ENCODE measurements around the gene ADIPOR2.
"Not testable (repeated sequence)": the region's sequence is repeated elsewhere in the genome, so short reads cannot be mapped to it uniquely, and the experiment has no call there.

ADIPOR2 gene

DNA sequence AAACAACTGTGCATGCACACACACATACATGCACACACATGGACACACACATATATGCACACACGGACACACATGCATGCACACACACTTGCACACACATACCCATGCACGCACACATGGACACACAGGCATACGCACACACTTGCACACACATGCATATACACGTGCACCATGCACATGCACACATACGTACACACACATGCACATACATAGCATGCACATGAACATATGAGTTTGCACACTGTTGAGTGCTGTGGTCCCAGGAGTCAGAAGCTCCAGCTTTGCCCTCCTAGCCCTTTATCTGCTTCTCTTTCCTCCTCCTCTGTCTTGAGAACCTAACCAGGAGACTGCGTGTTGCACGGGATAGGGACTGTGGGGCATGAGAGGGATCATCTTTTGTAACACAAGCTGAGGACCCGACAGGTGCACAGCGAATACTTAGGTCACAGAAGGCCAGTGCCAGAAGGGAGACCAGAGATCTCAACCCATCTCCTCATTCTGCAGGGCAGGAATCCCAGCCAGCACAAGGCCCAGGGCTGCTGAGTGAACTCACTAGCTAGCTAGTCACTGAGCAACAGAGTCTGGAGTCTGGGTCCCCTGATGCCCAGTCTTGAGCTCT, 126.0 kb downstream of the ADIPOR2 start:
- Mint-ChIP-seq H3K27ac (no peak overlapping the region), H3K9me3 (no peaks in the 10 kb centered on the region), H3K36me3 (ENCODE audit: low read depth) (no peaks in the 10 kb centered on the region), H3K27me3 (ENCODE audit: low read depth) (peaks cover 28% of the 10 kb centered on the region), H3K4me3 (no peak overlapping the region), H3K4me1 (ENCODE audit: low read depth) (peaks cover 4% of the 10 kb centered on the region)

DNA sequence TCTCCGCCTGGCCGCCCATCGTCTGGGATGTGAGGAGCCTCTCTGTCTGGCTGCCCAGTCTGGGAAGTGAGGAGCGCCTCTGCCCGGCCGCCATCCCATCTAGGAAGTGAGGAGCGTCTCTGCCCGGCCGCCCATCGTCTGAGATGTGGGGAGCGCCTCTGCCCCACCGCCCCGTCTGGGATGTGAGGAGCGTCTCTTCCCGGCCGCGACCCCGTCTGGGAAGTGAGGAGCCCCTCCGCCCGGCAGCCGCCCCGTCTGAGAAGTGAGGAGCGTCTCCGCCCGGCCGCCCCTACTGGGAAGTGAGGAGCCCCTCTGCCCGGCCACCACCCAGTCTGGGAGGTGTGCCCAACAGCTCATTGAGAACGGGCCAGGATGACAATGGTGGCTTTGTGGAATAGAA, 127.1 kb downstream of the ADIPOR2 start:
- H3K4me1 Mint-ChIP-seq (ENCODE audit: low read depth): not testable (repeated sequence)

GRCh38 chr12:1819050-1819449, 128.2 kb downstream of the ADIPOR2 start:
- Mint-ChIP-seq H3K9me3 (no peaks in the 10 kb centered on the region), H3K36me3 (ENCODE audit: low read depth) (no peaks in the 10 kb centered on the region), H3K4me3 (no peak overlapping the region), H3K27ac (no peak overlapping the region), H3K27me3 (ENCODE audit: low read depth) (peaks cover 31% of the 10 kb centered on the region), H3K4me1 (ENCODE audit: low read depth) (no peaks in the 10 kb centered on the region)

More for the DNA sequence above, 127.1 kb downstream of the ADIPOR2 start:
- not testable (repeated sequence) for H3K4me3 Mint-ChIP-seq; H3K27ac Mint-ChIP-seq; H3K9me3 Mint-ChIP-seq; H3K36me3 Mint-ChIP-seq (ENCODE audit: low read depth)
- H3K27me3 Mint-ChIP-seq (ENCODE audit: low read depth): peaks cover 31% of the 10 kb centered on the region

DNA sequence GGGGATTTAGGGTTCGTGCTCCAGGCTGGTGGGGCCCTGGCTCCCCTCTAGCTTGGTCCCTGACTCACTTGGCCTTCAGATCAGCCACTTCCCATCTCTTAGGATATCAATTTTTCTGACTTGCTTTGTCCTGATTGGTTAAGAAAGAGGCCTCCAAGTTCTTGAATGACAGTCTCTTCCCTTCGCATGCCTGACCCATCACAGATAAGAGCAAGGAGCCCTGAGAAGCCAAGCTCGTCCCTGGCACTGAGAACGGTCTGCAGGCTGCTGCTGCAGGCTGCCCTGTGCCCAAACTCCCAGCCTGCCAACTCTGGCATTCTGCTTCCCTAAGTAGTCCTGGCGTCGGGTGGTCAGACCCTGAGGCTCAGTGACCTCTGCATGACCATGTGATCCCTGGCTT, 128.7 kb downstream of the ADIPOR2 start:
- Mint-ChIP-seq H3K27ac (no peak overlapping the region), H3K36me3 (ENCODE audit: low read depth) (no peaks in the 10 kb centered on the region), H3K4me3 (no peak overlapping the region), H3K9me3 (no peaks in the 10 kb centered on the region), H3K4me1 (ENCODE audit: low read depth) (no peaks in the 10 kb centered on the region), H3K27me3 (ENCODE audit: low read depth) (peaks cover 29% of the 10 kb centered on the region)

DNA sequence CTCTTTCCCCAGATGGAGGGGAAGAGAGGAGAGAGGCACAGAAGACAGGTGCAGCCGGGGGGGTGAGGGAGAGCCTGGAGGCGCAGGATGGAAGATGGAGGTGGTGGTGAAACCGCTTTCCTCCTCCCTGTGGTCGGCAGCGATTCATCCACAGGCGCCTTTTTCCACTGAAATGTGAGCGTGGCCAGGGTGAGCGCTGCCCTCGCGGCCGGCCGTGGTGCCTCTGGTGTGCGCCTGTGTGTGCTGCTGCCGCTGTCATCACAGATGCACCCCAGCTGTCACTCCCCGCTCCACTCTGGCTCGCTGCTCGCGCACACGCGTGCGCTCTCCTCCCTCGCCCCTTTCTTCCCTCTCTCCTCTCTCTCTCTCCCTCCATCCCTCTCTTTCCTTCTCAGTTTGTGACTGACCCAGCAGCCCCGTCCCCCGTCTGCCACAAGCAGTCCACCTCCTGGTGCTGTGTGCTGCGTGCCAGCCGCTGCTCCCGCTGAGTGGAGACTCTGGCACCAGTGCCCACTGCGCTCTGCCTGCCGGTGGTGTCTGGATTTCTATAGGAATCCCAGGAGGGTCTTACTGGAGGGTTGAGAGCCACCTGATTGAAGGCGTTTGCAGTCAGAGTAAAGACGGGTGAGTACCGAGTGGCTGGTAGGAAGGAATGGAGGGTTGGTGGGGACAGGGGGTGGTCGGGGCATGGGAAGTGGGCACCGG, 129.5 kb downstream of the ADIPOR2 start, which contains the start of gene LRTM2:
Gene LRTM2, plus strand, starts transcription at position 375 of the 705 bp plus-strand sequence. CDS start 7,584 bp downstream, outside the sequence.
- H3K4me3 Mint-ChIP-seq: no peak within 1 kb of the TSS
- no peaks in the 10 kb centered on the region for H3K4me1 Mint-ChIP-seq (ENCODE audit: low read depth)
- H3K36me3 Mint-ChIP-seq (ENCODE audit: low read depth): no peaks in the 10 kb centered on the region
- no peaks in the 10 kb centered on the region for H3K9me3 Mint-ChIP-seq
- H3K27me3 Mint-ChIP-seq (ENCODE audit: low read depth): peaks cover 26% of the 10 kb centered on the region
- H3K27ac Mint-ChIP-seq: no peak within 1 kb of the TSS

DNA sequence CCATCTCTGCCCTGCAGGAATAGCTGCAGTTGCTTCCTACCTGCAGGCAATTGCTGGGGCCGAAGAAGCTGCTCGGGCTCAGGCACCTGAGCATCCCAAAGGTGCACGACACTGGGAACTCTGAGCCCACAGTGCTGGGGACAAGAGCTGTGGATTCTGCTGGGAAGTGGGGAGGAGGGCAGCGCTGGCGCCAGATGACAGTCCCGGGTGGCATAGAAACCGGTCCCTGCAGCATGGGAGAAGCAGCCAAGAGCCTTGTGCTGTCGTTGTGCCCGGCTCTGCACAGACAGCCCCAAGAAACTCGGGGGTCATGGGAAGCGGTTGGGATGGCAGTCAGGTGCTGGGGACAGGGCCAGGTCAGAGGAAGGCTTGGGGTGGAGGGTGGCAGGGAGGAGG, 130.0 kb downstream of the ADIPOR2 start:
- H3K27ac Mint-ChIP-seq: no peak overlapping the region
- no peaks in the 10 kb centered on the region for H3K9me3 Mint-ChIP-seq
- no peak overlapping the region for H3K4me3 Mint-ChIP-seq
- H3K36me3 Mint-ChIP-seq (ENCODE audit: low read depth): no peaks in the 10 kb centered on the region
- H3K27me3 Mint-ChIP-seq (ENCODE audit: low read depth): peaks cover 26% of the 10 kb centered on the region
- no peaks in the 10 kb centered on the region for H3K4me1 Mint-ChIP-seq (ENCODE audit: low read depth)

DNA sequence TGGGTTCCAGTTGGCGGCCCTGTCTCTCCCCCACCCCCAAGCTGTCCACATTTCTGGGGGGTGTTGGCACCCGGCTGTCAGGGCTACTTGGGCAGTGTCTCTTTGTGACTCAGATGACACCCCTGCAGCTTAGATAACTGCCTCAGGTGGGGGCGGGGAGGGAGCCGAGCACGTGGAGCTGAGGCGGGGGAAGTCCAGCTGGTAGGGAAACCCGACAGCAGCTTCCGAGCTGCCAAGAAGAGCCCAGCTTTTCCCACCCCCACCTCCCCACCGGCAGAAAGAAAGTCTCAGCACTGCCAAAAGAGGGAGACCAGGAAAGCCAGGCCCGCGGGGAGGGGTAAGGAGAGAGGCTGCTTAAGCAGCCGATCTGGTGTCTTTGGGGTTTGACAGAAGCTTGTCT, 130.9 kb downstream of the ADIPOR2 start:
- Mint-ChIP-seq H3K27ac (no peak overlapping the region), H3K9me3 (no peaks in the 10 kb centered on the region), H3K4me3 (no peak overlapping the region), H3K36me3 (ENCODE audit: low read depth) (no peaks in the 10 kb centered on the region), H3K27me3 (ENCODE audit: low read depth) (peaks cover 26% of the 10 kb centered on the region), H3K4me1 (ENCODE audit: low read depth) (no peaks in the 10 kb centered on the region)

- Mint-ChIP-seq H3K27me3 (ENCODE audit: low read depth) (peaks cover 26% of the 10 kb centered on the region), H3K36me3 (ENCODE audit: low read depth) (no peaks in the 10 kb centered on the region), H3K4me3 (no peak overlapping the region)
Observed at GRCh38 chr12:1822699-1823098, 131.8 kb downstream of the ADIPOR2 start.

GRCh38 chr12:1823237-1823636, 132.4 kb downstream of the ADIPOR2 start:
- Mint-ChIP-seq H3K27ac (no peak overlapping the region), H3K4me1 (ENCODE audit: low read depth) (no peaks in the 10 kb centered on the region), H3K9me3 (no peaks in the 10 kb centered on the region), H3K4me3 (no peak overlapping the region), H3K36me3 (ENCODE audit: low read depth) (no peaks in the 10 kb centered on the region), H3K27me3 (ENCODE audit: low read depth) (peaks cover 26% of the 10 kb centered on the region)

More at GRCh38 chr12:1822699-1823098, 131.8 kb downstream of the ADIPOR2 start:
- H3K9me3 Mint-ChIP-seq: no peaks in the 10 kb centered on the region
- H3K27ac Mint-ChIP-seq: no peak overlapping the region
- no peaks in the 10 kb centered on the region for H3K4me1 Mint-ChIP-seq (ENCODE audit: low read depth)

DNA sequence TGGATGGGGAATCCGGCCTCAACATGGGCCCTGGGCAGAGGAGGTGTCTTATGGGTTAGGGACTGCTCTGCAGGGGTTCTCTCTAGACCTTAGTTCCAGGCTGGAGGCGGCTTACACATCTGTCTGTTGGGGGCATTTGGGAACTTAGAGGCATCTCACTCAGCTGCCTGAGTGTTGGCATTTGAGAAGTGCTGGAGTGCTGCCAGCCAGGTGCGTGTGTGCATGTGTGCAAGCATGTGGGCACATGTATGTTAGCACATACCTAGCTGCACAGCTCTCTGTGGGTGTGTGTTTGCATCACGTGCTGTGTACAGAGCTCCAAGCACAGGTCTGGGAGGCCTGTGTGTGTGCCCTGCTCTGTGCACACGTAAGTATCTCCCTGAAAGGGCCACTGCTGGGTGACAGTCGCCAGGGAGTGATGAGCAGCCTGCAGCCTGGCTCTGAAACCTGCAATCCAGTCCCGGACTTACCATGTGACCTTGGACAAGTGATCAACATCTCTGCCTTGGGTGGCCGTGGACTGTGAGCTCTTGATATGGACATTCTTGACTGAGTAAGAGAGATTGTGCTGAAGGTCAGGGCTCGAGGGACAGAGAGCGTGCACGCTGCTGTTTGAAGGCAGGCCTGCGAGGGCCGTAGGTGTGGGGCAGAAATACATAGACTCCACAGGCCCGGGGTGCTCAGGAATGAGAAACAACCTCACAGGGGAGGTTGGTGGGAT, 134.7 kb downstream of the ADIPOR2 start:
- H3K27ac Mint-ChIP-seq: no peak overlapping the region
- no peaks in the 10 kb centered on the region for H3K9me3 Mint-ChIP-seq
- peaks cover 11% of the 10 kb centered on the region for H3K27me3 Mint-ChIP-seq (ENCODE audit: low read depth)
- H3K4me1 Mint-ChIP-seq (ENCODE audit: low read depth): no peaks in the 10 kb centered on the region
- H3K36me3 Mint-ChIP-seq (ENCODE audit: low read depth): no peaks in the 10 kb centered on the region
- no peak overlapping the region for H3K4me3 Mint-ChIP-seq

- no peaks in the 10 kb centered on the region for H3K9me3 Mint-ChIP-seq
- H3K4me3 Mint-ChIP-seq: no peak overlapping the region
- H3K27me3 Mint-ChIP-seq (ENCODE audit: low read depth): peaks cover 13% of the 10 kb centered on the region
- H3K27ac Mint-ChIP-seq: no peak overlapping the region
- H3K36me3 Mint-ChIP-seq (ENCODE audit: low read depth): no peaks in the 10 kb centered on the region
- H3K4me1 Mint-ChIP-seq (ENCODE audit: low read depth): no peaks in the 10 kb centered on the region
Observed at GRCh38 chr12:1826401-1826800, 135.5 kb downstream of the ADIPOR2 start.

DNA sequence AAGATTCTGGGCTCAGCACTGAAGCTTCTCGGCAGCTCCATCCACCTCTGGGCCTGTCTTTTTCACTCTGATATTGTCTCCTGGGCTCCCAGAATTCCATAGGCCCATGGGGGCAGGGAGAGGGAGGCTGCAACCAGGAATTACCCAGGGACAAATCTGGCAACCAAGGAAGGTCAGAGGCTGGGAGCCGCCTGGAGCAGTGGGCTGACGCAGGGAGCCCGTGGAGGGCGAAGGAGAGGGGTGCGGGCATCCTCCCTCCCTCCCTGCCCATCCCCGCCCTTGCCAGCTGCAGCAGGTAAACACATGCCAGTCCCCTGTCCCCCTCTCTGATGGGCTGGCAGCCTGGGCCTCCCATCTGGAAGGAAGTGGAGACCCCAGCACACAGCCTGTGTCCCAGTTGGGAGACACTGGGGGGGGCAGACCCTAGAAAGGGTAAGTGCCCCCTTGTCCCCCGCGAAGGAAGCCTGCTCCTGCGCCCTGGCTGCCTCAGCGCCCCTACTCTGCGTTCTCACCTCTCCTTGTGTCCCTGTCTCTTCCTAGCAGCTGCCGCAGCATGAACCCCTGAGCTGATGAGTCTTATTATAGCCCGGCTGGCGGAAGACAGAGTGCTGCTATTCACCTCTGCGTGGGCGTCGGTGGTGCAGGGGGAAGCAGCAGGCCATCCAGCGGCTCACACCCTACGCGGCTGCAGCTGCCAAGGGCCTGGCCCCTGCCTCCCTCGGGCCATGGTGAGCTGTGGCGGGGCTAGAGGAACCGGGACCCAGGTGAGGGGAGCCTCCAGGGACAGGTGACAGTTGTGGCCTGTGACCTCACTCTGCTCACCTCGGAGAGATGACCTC, 136.2 kb downstream of the ADIPOR2 start:
- H3K36me3 Mint-ChIP-seq (ENCODE audit: low read depth): no peaks in the 10 kb centered on the region
- no peak overlapping the region for H3K27ac Mint-ChIP-seq
- H3K27me3 Mint-ChIP-seq (ENCODE audit: low read depth): peaks cover 17% of the 10 kb centered on the region
- H3K9me3 Mint-ChIP-seq: no peaks in the 10 kb centered on the region
- no peak overlapping the region for H3K4me3 Mint-ChIP-seq
- no peaks in the 10 kb centered on the region for H3K4me1 Mint-ChIP-seq (ENCODE audit: low read depth)

DNA sequence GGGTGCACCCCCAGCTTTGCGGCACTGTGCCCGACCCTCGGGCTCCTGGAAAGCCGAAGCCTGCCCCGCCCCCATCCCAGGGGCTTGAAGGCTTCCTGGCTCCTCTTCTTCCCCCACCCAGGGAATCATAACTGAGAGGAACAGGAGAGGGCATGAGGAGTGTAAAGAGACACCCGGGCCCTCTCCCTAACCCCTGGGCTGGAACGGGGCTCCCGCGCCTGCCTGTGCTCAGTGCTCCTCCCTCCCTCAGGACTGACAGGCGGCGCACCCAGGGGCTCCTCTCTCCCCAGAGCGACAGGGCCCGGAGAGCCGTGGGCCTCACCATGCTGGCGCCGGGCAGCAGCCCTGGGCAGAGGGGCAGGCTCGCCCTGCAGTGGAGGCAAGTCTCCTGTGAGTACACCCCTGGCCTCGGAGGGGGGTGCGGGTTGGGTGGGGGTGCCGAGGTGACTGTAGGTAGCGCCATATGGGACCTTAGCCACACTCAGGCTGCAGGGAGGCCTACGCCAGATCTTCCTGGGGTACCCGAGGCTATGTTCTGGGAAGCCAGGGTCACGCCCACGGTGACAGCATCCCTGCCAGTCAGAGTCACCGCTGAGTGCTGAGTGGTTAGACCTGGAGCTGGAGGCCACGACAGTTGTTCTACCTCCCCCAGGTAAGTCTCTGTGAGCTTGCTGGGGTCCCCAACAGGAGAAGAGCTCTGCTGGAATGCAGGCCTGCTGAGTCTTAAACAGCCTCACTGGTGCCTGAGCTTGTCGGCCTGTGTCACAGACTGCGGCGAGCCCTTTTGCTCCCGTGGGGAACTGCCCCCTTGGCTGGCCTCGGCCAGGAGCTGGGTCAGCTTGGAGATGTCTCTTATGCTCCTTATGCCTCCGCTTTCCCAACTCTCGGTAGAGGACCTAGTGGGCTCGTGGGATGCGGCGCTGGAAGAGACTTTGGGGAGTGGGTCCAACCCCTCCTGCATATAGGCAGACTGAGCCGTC, 137.2 kb downstream of the ADIPOR2 start:
- peaks cover 20% of the 10 kb centered on the region for H3K27me3 Mint-ChIP-seq (ENCODE audit: low read depth)
- no peak overlapping the region for H3K27ac Mint-ChIP-seq
- H3K4me3 Mint-ChIP-seq: no peak overlapping the region
- H3K4me1 Mint-ChIP-seq (ENCODE audit: low read depth): no peaks in the 10 kb centered on the region
- H3K36me3 Mint-ChIP-seq (ENCODE audit: low read depth): no peaks in the 10 kb centered on the region
- no peaks in the 10 kb centered on the region for H3K9me3 Mint-ChIP-seq
